H7 (cell line): ENCODE measurements around the gene LHPP. TPM values are rescaled to one million over a fixed set of nuclear protein-coding genes. Genes with fewer than 3 reads are reported as not detected.

Experiments
- DNase-seq: peaks from one replicate; pipeline ENCODE4 v3.0.0; 2012
- H3K27me3 ChIP-seq: 2 replicates; pipeline ENCODE4 v1.6.0; 2011; ENCODE audit warnings: mild to moderate bottlenecking, low read length; ENCODE audit not compliant: control insufficient read depth, insufficient read depth
- H3K36me3 ChIP-seq: replicated peaks from 2 replicates; pipeline ENCODE4 v1.5.1; 2011; ENCODE audit warnings: low read length; ENCODE audit not compliant: control insufficient read depth, insufficient read depth
- H3K4me3 ChIP-seq: 2 replicates; pipeline ENCODE4 v1.5.1; 2011; ENCODE audit warnings: low read depth, mild to moderate bottlenecking, control low read depth, low read length, moderate library complexity; ENCODE audit not compliant: insufficient read depth
- total RNA-seq: library from RNA; depleted of rRNA; stranded (reverse); fragments of >200 nt; shearing (Covaris generic); gene quantifications from 2 replicates; pipeline ENCODE4 v1.2.3, GENCODE V29; 2014

The LHPP gene
- total RNA-seq, 1 experiment from 2014 or later, result 26.2 TPM

DNA sequence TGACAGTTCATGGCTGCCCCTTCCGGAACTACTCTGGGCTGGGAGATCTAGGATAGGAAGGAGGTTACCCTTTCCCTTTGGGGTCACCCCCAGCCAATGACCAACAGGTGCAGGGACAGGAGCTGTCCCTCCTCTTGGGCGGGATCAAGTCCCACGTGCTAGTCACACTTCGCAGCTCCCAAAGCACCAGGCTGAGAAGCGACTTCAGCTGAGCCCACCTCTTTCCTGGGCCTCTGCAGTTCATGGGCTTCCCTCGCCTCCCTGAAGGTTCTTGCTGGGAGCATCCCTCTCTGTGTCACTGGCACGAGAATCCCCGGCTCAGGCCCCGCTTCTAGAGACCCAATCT lies 167.0 kb downstream of the LHPP start:
- Histone ChIP-seq H3K36me3 (no peaks in the 10 kb centered on the region), H3K27me3 (no peaks in the 10 kb centered on the region), H3K4me3 (no peak overlapping the region)
- DNase-seq, result no peak

DNA sequence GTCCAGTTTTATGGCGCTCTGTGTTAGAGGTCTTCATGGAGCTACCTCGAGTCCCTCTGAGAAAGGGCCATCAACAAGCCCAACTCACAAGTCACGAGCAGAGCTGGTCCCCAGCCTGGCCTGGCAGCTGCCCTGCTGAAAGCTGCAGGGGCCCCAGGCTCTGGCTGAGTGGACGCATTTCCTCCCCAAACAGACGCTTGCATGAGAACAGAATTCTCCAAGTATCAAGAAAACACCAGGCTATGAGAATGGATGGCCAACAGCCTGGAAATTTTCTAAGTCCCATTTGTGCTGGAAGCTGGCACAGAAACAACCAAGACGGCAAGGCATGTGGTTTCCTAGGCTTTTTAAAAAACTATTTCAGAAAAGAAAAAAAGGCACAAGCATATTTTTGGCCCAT lies 167.8 kb downstream of the LHPP start:
- Histone ChIP-seq H3K27me3 (no peaks in the 10 kb centered on the region), H3K4me3 (no peak overlapping the region), H3K36me3 (no peaks in the 10 kb centered on the region)
- DNase-seq, result no peak

DNA sequence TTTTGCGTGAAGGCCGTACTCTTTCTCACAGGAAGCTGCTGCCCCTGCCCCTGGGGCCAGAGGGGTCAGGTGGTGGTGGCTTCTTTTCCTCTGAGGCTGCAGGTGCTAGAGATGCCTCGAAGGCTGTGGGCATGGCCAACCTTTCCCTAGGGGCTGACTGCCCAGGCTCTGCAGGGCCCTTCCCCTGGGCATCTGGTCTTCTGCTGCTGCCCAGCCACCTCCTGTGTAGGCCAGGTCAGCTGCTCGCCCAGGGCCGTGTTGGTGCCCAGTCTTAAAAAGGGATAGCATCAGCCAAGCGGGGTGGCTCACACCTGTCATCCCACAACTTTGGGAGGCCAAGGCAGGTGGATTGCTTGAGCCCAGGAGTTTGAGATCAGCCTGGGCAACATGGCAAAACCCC lies 168.2 kb downstream of the LHPP start:
- DNase-seq, result no peak

DNA sequence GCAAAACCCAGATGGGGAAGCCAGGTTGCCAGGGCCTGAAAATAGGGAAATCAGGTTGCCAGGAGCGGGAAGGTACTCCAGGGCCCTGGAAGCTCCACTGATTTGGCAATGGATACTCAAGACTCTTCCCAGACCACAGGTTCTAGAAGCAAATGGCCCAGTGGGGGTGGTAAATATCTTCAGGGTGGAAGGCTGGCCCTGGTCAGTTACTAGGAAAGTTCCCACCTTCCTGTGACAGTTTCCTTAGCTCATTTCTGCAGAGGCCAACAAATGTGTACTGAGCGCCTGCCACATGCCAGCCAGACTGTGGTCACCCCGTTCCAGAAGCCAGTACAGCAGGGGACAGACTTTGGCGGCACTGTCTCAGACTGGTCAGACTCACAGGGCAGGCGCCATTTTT lies 168.9 kb downstream of the LHPP start:
- DNase-seq, result no peak
- H3K36me3 ChIP-seq, result no peaks in the 10 kb centered on the region
- no peak overlapping the region for H3K4me3 ChIP-seq
- no peaks in the 10 kb centered on the region for H3K27me3 ChIP-seq

More for the DNA sequence above, 168.2 kb downstream of the LHPP start:
- no peaks in the 10 kb centered on the region for H3K36me3 ChIP-seq
- no peak overlapping the region for H3K4me3 ChIP-seq
- no peaks in the 10 kb centered on the region for H3K27me3 ChIP-seq

DNA sequence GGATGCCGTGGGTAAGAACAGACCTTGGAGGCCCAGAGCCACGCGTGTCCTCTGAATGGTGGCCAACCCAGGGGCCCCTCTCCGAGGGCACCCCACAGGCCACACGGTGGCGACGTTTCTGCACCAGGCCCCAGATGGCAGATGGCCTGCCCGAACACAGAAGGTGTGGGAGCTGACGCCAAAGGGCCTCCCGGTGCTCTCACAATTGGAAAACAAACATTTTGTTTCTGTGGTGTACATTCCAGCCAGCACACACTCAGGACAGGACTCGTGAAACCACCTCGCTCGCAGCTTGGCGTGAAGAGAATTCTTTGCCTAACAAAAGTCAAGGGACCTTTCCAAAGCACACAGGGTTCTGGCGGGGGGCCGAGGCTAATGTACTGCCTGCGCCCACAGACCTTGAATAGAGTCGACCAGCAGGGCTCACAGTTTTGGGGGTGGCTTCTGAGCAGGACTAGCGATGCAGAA lies 170.5 kb downstream of the LHPP start:
- Histone ChIP-seq H3K27me3 (no peaks in the 10 kb centered on the region), H3K36me3 (no peaks in the 10 kb centered on the region), H3K4me3 (no peak overlapping the region)
- DNase-seq, result peak; percentile 91

DNA sequence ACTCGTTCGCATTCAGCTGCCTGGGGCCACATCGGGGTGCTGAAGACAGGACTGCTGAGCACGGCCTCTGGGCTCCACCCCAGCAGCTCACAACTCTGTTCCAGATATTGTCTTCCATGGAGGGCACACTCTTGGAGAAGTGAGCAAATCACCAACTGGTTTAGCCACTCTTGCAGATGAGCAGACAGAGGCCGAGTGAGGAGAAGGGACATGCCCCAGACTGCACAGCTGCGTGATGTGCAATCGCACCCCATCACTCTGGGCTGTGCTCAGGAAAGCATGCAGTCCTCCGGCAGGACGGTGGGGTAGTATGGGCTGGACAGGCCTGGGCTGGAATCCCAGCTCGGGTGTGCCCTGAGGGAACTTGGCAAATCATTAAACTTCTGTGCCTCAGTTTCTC lies 170.9 kb downstream of the LHPP start:
- H3K4me3 ChIP-seq, result no peak overlapping the region
- H3K36me3 ChIP-seq, result no peaks in the 10 kb centered on the region
- no peaks in the 10 kb centered on the region for H3K27me3 ChIP-seq
- DNase-seq, result no peak

DNA sequence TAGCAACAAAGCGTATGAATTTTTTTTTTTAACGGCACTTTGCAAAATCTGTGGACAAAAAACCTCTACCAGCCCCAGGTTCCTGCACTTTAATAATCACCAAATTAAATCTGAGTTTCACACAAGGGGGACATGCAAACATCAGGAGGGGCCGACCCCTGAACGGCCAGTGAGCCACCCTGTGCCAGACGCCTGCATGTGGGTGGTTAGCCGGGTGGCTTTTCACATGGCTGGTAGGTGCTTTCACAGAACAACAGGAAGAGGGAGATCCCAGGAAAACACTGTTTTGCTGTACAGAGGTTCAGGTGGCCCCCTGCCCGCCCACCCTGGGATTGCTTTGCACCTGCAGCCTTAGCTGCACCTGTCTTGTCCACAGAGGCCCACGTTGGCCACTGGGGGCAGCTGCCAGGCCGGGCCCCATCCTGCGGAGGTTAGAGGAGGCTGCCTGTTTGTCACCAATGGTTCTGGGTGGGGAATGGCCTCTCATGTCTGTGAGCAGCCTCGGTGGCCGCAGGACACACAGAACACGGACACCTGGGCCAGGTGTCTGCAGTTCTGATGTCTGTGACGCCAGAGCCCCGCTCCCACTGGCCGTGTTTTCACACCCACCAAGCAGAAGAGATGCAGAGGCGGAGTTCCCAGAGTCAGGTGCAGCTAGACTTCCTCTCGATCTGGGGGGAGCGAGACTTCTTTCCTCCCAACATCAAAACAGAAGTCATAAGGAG lies 174.8 kb downstream of the LHPP start:
- DNase-seq, result peak; percentile 88
- no peak overlapping the region for H3K4me3 ChIP-seq

DNA sequence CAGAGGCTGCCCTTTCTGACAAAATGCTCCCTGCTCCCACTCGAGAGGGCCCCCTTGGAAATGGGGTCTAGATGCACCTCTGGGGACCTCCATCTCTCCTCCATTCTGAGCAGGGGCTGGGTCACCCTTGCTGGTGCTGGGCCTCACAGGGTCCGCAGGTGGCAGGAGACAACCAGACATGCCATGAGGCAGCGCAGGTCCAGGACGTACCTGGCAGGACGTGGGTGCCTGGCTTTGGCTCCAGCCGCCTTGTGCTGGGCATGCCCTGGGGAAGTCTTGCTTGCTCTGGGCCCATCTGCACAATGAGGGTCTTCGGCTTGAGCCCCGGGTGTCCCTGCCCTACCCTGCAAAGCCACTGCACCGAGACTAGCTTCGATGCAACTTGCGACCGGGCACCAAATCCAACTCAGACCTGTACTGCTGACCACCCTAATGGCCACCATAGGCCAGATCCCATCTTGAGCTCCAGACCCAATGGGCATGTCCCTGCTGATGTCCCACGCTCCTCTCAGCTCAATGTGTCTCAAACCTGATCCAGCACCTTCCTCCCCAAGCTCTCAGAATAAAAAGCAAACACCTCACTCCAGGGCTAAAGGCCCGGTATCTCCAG lies 175.6 kb downstream of the LHPP start:
- Histone ChIP-seq H3K36me3 (no peaks in the 10 kb centered on the region), H3K27me3 (no peaks in the 10 kb centered on the region), H3K4me3 (no peak overlapping the region)
- no peak for DNase-seq

More for the DNA sequence above, 174.8 kb downstream of the LHPP start:
- no peaks in the 10 kb centered on the region for H3K36me3 ChIP-seq
- no peaks in the 10 kb centered on the region for H3K27me3 ChIP-seq

DNA sequence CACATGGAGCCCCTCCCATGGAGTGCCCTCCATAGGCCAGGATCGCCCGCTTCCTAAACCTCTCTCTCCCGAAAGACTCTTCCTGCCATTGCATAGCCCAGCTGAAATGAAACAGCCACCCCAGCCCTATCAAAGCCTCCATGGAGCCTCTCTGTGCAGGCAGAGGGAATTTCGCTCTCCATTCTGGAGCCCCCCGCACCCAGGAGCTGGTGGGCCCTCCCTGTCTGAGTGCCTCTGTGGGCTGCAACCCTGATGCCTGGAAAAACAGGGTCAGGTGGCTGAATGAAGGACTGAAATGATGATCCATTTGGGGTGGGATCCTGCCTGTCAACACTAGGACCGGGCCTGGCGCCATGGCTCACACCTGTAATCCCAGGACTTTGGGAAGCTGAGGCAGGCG lies 176.1 kb downstream of the LHPP start:
- H3K27me3 ChIP-seq, result no peaks in the 10 kb centered on the region
- no peaks in the 10 kb centered on the region for H3K36me3 ChIP-seq
- no peak overlapping the region for H3K4me3 ChIP-seq
- DNase-seq, result no peak

DNA sequence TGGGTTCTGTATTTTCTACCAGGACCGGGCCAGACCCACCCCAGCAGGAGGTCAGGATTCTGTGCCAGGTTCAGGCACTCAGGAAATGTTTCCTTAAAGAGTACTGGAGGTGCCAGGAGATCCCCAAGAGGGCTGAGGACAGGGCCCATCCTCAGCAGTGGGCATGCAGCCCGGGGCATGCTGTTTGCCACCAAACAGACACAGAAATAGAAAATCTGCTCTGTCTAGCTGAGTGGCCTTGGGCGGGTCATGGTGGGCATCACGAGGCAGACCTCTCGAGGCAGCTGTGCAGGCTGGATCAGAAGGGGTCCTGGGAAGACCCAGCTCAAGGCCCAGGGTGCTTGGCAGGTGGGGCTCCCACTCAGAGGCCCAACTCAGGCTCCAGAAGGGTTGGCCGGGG lies 177.6 kb downstream of the LHPP start:
- DNase-seq, result no peak
- H3K27me3 ChIP-seq, result no peaks in the 10 kb centered on the region
- H3K36me3 ChIP-seq, result no peaks in the 10 kb centered on the region
- no peak overlapping the region for H3K4me3 ChIP-seq

DNA sequence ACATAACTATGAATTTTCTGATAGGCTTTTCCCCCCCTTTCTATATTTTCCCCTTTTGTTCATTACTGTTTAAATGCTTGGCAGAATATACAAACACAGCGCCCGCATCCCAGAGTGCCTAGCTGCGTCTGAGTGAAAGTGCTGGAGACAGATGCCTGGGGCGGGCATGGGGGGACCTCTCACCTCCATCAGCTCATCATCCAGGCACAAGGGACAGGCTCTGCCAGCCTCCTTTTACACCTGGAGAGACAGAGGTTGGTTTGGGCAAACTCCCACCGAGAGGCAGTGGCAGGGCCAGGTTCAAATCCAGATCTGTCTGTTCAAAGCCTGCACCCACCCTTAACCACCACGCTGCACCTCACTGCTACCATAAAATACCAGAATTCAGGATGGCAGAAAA lies 178.0 kb downstream of the LHPP start:
- H3K4me3 ChIP-seq, result no peak overlapping the region
- DNase-seq, result no peak
- H3K36me3 ChIP-seq, result no peaks in the 10 kb centered on the region
- H3K27me3 ChIP-seq, result no peaks in the 10 kb centered on the region

DNA sequence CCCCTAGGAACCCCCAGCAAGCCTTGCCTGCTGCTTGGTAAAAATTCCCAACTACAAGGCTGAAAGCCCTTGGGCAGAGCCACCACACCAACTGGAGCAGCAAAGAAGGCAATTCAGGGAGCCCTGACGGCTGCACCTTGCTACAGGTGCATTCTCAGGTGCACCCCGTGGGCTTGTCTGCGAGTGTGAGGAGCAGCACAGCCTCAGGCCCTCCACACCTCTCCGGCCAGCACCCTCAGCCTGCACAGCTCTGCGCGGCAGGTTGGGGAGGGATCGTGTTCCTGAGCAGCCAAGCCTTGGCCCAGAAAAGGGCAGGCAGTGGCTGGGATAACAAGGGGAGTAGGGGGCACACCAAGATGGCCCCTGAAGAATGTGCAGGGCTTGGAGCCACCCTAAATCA lies 178.4 kb downstream of the LHPP start:
- Histone ChIP-seq H3K4me3 (no peak overlapping the region), H3K36me3 (no peaks in the 10 kb centered on the region), H3K27me3 (no peaks in the 10 kb centered on the region)
- DNase-seq, result no peak

DNA sequence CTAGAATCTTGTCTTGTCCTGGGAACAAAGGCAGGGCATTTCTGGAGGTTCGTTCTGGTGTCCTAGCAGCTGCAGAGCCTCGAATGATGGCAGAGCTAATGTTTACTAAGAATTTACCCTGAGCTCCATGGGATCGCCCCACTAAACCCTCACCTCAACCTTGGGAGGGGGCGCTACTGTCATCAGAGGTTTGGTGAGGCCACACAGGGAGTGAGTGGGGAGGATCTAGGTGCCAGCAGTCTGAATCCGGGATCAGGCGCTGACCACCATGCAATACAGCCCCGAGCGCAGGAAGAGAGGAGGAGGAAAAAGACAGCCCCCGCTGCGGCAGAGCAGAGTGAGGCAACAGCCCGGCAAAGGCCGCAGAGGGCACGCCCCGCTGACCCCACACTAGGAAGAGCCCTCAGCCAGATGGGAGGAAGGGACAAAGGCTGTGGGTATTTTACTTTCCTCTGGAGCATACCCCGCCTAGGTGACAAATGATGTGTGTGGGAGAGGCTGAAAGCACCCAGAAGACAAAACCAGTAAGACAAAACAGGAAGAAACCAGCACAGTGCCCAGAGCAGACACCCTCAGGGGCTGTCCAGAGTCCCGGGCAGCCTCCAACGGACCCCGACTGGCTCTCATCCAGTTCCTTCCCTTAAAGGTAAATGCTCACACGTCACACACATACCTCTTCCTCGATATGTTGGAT lies 179.1 kb downstream of the LHPP start:
- Histone ChIP-seq H3K27me3 (no peaks in the 10 kb centered on the region), H3K4me3 (no peak overlapping the region), H3K36me3 (no peaks in the 10 kb centered on the region)
- DNase-seq, result peak; percentile 63

DNA sequence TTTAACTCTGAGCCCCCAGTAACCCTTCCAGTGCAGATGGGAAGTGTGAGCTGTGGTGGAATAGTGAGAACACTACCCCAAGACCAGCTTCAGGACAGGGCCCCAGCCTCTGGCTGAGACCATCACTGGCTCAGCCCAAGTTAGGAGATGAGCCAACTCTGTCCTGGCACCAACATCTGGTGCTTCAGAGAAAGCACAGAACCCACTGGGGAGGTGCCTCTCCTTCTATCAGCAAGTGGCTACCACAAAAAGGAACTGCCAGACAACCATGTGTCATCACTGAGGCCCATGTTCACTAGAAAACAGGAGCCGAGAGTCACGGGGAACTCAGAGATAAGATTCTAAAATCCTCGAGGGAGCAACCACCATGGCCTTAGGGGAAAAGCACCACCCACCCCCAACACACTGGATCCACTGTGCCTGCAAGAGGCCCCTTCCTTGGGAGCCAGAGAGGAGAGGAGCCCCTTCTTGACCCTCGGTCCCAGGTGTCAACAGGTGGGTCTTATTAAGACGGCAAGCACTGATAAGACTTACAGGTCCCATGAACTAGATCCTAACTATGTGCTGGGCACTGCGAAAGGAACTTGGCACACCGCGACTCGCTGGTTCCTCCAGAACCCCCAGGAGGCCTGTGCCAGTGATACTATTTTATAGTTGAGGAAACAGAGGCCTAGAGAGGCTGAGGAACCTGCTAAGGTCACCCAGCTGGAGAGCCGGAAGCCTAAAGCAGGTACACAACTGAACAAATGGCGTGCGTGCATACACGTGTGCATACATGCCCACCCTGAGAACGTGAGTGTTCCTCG lies 179.9 kb downstream of the LHPP start:
- DNase-seq, result no peak
- Histone ChIP-seq H3K36me3 (no peaks in the 10 kb centered on the region), H3K4me3 (no peak overlapping the region), H3K27me3 (no peaks in the 10 kb centered on the region)
